HG02678 (cell line): Measurements from ENCODE around the gene NAB2.
"Not testable (repeated sequence)": the region's sequence is repeated elsewhere in the genome, so short reads cannot be mapped to it uniquely, and the experiment has no call there.

ENCODE experiments used
- ATAC-seq: cut with Tn5 transposase; IDR thresholded peaks from one replicate; pipeline ENCODE4 v1.9.1; 2021; ENCODE audit warnings: mild to moderate bottlenecking, moderate library complexity; ENCODE audit not compliant: unreplicated experiment

The NAB2 gene

GRCh38 chr12:57110104-57111030, 21.5 kb downstream of the NAB2 start:
- ATAC-seq, result peak; percentile 43

GRCh38 chr12:57111031-57111734, 22.3 kb downstream of the NAB2 start, which contains the start of gene STAT6:
Gene STAT6 (minus strand): TSS chr12:57111362. CDS start chr12:57108278, 3,084 bp downstream.
- ATAC-seq, result peak; percentile 59

GRCh38 chr12:57112492-57113294, 23.8 kb downstream of the NAB2 start:
- ATAC-seq, result no peak

- ATAC-seq, result no peak
These were observed 27.8 kb downstream of the NAB2 start for GRCh38 chr12:57116580-57117281.

- no peak for ATAC-seq
These were observed 29.9 kb downstream of the NAB2 start for GRCh38 chr12:57118711-57119271.

GRCh38 chr12:57119294-57120085, 30.6 kb downstream of the NAB2 start:
- no peak for ATAC-seq

- not testable (repeated sequence) for ATAC-seq
These were observed 31.8 kb downstream of the NAB2 start for GRCh38 chr12:57120718-57121117.

- ATAC-seq, result no peak
These were observed 34.9 kb downstream of the NAB2 start for GRCh38 chr12:57123813-57124212.

GRCh38 chr12:57124261-57124877, 35.5 kb downstream of the NAB2 start:
- peak; percentile 48 for ATAC-seq

GRCh38 chr12:57126061-57126460, 37.1 kb downstream of the NAB2 start:
- ATAC-seq, result no peak

GRCh38 chr12:57126561-57126960, 37.6 kb downstream of the NAB2 start:
- no peak for ATAC-seq

- no peak for ATAC-seq
These were observed 38.3 kb downstream of the NAB2 start for GRCh38 chr12:57127101-57127725.

GRCh38 chr12:57127726-57128518, 39.0 kb downstream of the NAB2 start, which contains the start of gene LRP1:
Gene LRP1 (plus strand): TSS chr12:57128483. CDS start chr12:57128965, 482 bp downstream.
- no peak for ATAC-seq

GRCh38 chr12:57128519-57129247, 39.8 kb downstream of the NAB2 start:
- ATAC-seq, result no peak

GRCh38 chr12:57129321-57129842, 40.5 kb downstream of the NAB2 start:
- ATAC-seq, result no peak

- no peak for ATAC-seq
These were observed 41.0 kb downstream of the NAB2 start for GRCh38 chr12:57129889-57130288.

- no peak for ATAC-seq
These were observed 42.0 kb downstream of the NAB2 start for GRCh38 chr12:57130941-57131340.
